ENCODE measurements around the gene FAM53B.

Gene FAM53B

DNA sequence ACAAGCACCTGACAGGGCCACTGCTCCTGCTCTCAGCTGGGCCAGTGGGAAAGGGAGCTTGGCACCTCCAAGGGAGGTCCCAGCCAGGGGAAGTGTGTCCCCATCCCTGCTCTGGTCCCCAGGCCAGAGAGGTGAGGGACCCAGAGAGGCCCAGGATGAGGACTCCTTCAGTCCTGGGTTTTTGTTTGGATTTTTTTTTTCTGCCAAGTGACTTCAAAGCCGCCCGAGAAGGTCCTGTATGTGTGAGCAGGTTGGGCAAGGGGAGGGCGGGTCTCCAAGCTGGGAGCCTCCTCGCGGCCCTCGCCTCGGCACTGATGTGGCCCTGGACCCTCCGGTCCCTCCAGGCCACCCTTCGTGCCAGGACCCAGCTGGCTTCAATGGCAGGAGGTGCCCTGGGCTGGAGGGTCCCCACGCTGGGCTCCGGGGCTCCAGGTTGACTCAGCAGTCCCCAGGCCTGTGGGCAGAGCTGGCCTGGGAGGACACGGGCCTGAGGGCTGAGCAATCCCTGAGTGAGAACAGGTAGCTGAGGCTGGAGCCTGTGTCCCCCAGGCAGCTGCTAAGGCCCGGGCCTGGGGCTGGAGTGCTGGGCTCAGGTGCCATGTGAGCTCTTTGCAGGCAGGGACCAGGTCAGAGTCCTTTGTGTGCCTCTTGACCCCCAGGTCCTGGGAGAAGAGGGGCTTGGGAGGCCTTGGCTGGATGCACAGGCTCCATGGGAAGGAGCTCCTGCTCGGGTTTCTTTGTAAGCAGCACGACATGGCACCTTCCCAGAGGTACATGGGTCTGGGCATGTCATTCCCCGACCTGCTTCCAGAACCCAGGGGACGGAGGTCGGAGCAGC, 140.6 kb downstream of the FAM53B start:
- Histone ChIP-seq H3K27me3 (ENCODE audit: insufficient read depth, low read depth) (no peaks in the 10 kb centered on the region), H3K9ac (no peak overlapping the region), H2AFZ (ENCODE audit: low read depth) (no peak overlapping the region), H3K4me1 (ENCODE audit: low read depth, poor library complexity, severe bottlenecking) (no peaks in the 10 kb centered on the region), H3K4me3 (IDR thresholded peaks at IDR 0.05; ENCODE audit: insufficient read depth, low read depth, low read length) (no peak overlapping the region), H4K20me1 (ENCODE audit: insufficient read depth) (no peaks in the 10 kb centered on the region), H3K36me3 (ENCODE audit: insufficient read depth) (no peaks in the 10 kb centered on the region), H3K4me2 (no peak overlapping the region), H3K27ac (no peak overlapping the region), H3K79me2 (ENCODE audit: insufficient read depth, low read depth) (no peaks in the 10 kb centered on the region)
- TF ChIP-seq, protein P1, sequence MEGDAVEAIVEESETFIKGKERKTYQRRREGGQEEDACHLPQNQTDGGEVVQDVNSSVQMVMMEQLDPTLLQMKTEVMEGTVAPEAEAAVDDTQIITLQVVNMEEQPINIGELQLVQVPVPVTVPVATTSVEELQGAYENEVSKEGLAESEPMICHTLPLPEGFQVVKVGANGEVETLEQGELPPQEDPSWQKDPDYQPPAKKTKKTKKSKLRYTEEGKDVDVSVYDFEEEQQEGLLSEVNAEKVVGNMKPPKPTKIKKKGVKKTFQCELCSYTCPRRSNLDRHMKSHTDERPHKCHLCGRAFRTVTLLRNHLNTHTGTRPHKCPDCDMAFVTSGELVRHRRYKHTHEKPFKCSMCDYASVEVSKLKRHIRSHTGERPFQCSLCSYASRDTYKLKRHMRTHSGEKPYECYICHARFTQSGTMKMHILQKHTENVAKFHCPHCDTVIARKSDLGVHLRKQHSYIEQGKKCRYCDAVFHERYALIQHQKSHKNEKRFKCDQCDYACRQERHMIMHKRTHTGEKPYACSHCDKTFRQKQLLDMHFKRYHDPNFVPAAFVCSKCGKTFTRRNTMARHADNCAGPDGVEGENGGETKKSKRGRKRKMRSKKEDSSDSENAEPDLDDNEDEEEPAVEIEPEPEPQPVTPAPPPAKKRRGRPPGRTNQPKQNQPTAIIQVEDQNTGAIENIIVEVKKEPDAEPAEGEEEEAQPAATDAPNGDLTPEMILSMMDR (conservative IDR thresholded peaks at IDR 0.05; ENCODE audit: low read depth, low read length): no peak

DNA sequence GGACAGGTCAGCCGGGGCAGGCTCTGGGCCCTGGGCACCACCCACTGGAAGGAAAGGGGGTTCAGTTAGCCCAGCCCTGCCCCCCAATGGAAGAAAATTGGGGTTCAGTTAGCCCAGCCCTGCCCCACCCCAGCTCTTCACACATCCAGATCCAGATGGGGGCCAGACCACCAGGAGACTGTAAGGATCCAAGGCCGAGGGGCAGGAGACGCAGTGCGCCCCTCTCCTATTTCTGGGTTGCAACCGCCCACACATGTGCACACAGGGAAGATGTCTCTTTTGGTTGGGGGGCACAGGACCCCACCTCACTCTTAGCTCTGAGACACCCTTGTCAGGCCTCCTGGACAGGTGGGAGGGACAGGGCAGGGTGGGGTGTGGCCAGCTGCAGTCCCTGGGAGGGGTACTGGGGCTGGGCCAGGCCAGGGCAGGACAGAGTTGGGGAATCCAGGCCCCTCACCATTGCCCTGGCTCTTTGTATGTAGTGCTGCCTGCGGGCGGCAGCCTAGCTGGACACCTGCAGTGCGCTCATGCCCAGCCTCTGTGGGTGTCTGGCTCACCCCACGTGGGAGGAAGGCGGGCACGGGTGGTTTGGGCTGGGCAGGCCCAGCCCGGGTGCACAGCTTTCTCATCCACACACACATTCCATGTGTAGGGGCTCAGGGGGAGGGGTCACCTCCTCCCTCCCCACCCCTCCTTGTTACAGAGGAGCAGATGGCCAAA, 141.4 kb downstream of the FAM53B start:
- Histone ChIP-seq H3K27ac (no peak overlapping the region), H3K79me2 (ENCODE audit: insufficient read depth, low read depth) (no peaks in the 10 kb centered on the region), H3K27me3 (ENCODE audit: insufficient read depth, low read depth) (no peaks in the 10 kb centered on the region), H3K4me3 (IDR thresholded peaks at IDR 0.05; ENCODE audit: insufficient read depth, low read depth, low read length) (no peak overlapping the region), H3K4me1 (ENCODE audit: low read depth, poor library complexity, severe bottlenecking) (no peaks in the 10 kb centered on the region), H3K9ac (no peak overlapping the region), H2AFZ (ENCODE audit: low read depth) (no peak overlapping the region), H4K20me1 (ENCODE audit: insufficient read depth) (no peaks in the 10 kb centered on the region), H3K4me2 (no peak overlapping the region), H3K36me3 (ENCODE audit: insufficient read depth) (no peaks in the 10 kb centered on the region)
- TF ChIP-seq, protein P1 (conservative IDR thresholded peaks at IDR 0.05; ENCODE audit: low read depth, low read length): no peak

DNA sequence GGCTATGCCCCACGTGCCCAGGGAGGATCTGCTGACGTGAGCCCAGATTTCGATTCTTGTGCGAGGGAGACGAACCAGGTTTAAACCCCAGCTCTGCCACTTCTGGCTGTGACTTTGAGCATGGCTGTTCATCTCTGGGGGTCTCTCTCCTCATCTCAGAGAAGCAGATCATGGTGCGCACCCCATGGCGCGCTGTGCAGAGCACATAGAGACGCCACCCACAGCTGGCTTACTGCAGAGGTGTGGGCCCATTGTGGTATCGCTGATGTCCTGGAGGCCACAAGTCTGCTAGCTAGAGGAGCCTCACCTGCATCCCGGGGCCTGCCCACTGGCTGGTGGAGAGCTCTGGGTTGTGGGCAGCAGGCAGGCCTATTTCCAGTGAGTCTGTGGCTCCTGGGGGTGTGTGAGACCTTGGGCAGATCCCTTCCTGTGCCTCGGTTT, 142.0 kb downstream of the FAM53B start:
- Histone ChIP-seq H3K36me3 (ENCODE audit: insufficient read depth) (no peaks in the 10 kb centered on the region), H3K4me3 (IDR thresholded peaks at IDR 0.05; ENCODE audit: insufficient read depth, low read depth, low read length) (no peak overlapping the region), H4K20me1 (ENCODE audit: insufficient read depth) (no peaks in the 10 kb centered on the region), H3K79me2 (ENCODE audit: insufficient read depth, low read depth) (no peaks in the 10 kb centered on the region), H3K9ac (no peak overlapping the region), H2AFZ (ENCODE audit: low read depth) (no peak overlapping the region), H3K27me3 (ENCODE audit: insufficient read depth, low read depth) (no peaks in the 10 kb centered on the region), H3K4me1 (ENCODE audit: low read depth, poor library complexity, severe bottlenecking) (no peaks in the 10 kb centered on the region), H3K27ac (no peak overlapping the region), H3K4me2 (no peak overlapping the region)
- TF ChIP-seq, protein P1 (conservative IDR thresholded peaks at IDR 0.05; ENCODE audit: low read depth, low read length): no peak

DNA sequence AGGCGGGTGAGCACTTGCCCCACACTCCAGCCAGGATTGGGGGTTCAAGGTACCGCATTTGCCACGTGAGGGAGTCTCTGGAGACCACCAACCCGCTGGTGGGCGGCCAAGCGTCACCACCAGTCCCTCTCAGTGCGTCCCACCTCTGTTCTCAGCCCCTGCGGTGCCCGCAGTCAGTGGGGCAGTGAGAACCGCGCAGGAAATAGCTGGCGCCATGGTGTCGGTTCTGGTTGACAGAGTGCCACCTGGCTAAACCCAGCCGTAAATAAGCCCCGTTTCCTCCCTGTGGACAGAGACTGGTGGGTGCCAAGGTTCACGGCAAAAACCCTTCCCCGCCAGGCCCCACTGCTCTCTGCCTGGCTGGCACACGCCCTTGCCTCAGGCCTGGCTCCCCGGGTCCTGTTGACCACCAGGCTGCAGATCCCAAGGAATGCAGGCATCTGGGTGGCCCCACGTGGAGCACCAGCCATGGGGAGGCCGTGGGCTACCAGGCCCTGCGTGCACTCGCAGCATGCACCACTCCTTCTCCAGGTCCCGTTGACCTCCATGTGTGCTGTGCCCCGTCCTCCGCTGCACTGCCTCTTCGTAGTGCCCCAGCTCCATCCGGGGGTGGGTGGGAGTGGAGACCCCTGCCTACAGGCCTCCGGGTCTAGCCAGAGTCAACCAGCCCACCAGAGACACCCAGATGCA, 142.6 kb downstream of the FAM53B start:
- H3K4me2 ChIP-seq: no peak overlapping the region
- TF ChIP-seq, protein P1 (conservative IDR thresholded peaks at IDR 0.05; ENCODE audit: low read depth, low read length): no peak

More for the DNA sequence above, 142.6 kb downstream of the FAM53B start:
- no peaks in the 10 kb centered on the region for H3K27me3 ChIP-seq (ENCODE audit: insufficient read depth, low read depth)
- no peaks in the 10 kb centered on the region for H3K79me2 ChIP-seq (ENCODE audit: insufficient read depth, low read depth)
- no peak overlapping the region for H3K27ac ChIP-seq
- no peaks in the 10 kb centered on the region for H3K36me3 ChIP-seq (ENCODE audit: insufficient read depth)
- H3K4me1 ChIP-seq (ENCODE audit: low read depth, poor library complexity, severe bottlenecking): no peaks in the 10 kb centered on the region
- no peak overlapping the region for H3K4me3 ChIP-seq (IDR thresholded peaks at IDR 0.05; ENCODE audit: insufficient read depth, low read depth, low read length)
- no peaks in the 10 kb centered on the region for H4K20me1 ChIP-seq (ENCODE audit: insufficient read depth)
- H3K9ac ChIP-seq: no peak overlapping the region
- no peak overlapping the region for H2AFZ ChIP-seq (ENCODE audit: low read depth)
